MV-4-11 (cell line): ENCODE data around the gene PRPSAP1.
"Not testable (repeated sequence)": the region's sequence is repeated elsewhere in the genome, so short reads cannot be mapped to it uniquely, and the experiment has no call there.

Experiments used
- DNase-seq: peaks from one replicate; lab custom pipeline; 2025; lab: John Stamatoyannopoulos, UW

PRPSAP1 gene

GRCh38 chr17:76276461-76277299 lies 77.0 kb downstream of the PRPSAP1 start:
- no peak for DNase-seq

- no peak for DNase-seq
Measured at GRCh38 chr17:76276069-76276431, 77.7 kb downstream of the PRPSAP1 start.

- DNase-seq, result no peak
Measured at GRCh38 chr17:76275382-76276068, 78.2 kb downstream of the PRPSAP1 start.

- no peak for DNase-seq
Measured at GRCh38 chr17:76274112-76274956, 79.4 kb downstream of the PRPSAP1 start.

GRCh38 chr17:76273445-76274111 lies 80.1 kb downstream of the PRPSAP1 start:
- DNase-seq, result no peak

GRCh38 chr17:76272541-76273444 lies 80.9 kb downstream of the PRPSAP1 start:
- DNase-seq, result no peak

- DNase-seq, result no peak
Measured at GRCh38 chr17:76271669-76272540, 81.8 kb downstream of the PRPSAP1 start.

- DNase-seq, result no peak
Measured at GRCh38 chr17:76270770-76271668, 82.7 kb downstream of the PRPSAP1 start.

- no peak for DNase-seq
Measured at GRCh38 chr17:76270127-76270592, 83.6 kb downstream of the PRPSAP1 start.

GRCh38 chr17:76268991-76269981 lies 84.4 kb downstream of the PRPSAP1 start:
- peak; percentile 64 for DNase-seq

- DNase-seq, result peak; percentile 88
Measured at GRCh38 chr17:76268015-76268749, 85.5 kb downstream of the PRPSAP1 start.

- not testable (repeated sequence) for DNase-seq
Measured at GRCh38 chr17:76267581-76268001, 86.1 kb downstream of the PRPSAP1 start.

GRCh38 chr17:76267051-76267576 lies 86.6 kb downstream of the PRPSAP1 start:
- no peak for DNase-seq

GRCh38 chr17:76266244-76266938 lies 87.3 kb downstream of the PRPSAP1 start:
- peak; percentile 28 for DNase-seq

GRCh38 chr17:76265624-76266243 lies 88.0 kb downstream of the PRPSAP1 start:
- DNase-seq, result no peak
